H1 (cell line): ENCODE measurements around the gene STIMATE. TPM values are rescaled to one million over a fixed set of nuclear protein-coding genes. Genes with fewer than 3 reads are reported as not detected.

Source experiments
- CTCF ChIA-PET: fragments of 300-600 bp; sonication (Branson Sonifier 250); formaldehyde crosslinking; loops from one replicate; lab custom pipeline; 2021; ENCODE audit not compliant: partially characterized antibody; lab: Charles Lee
- POLR2A ChIA-PET: fragments of 300-600 bp; sonication (Branson Sonifier 250); formaldehyde crosslinking; loops from one replicate; lab custom pipeline; 2021; ENCODE audit warnings: inconsistent platforms; ENCODE audit not compliant: partially characterized antibody; lab: Charles Lee
- DNase-seq, 2 experiments: peaks; one replicate each; pipeline versions ENCODE4 v3.0.0 to v3.0.0-alpha.2; 2010 to 2022; ENCODE audit warnings: low spot score in 2 of 2, low read depth in 1 of 2, mixed read lengths in 1 of 2
- FAIRE-seq: peaks from 2 replicates; lab custom pipeline; 2011; peaks lifted over from hg19 to GRCh38; lab: Jason Lieb, UNC
- H2AFZ ChIP-seq: 2 replicates; pipeline ENCODE4 v1.8.1; 2012; ENCODE audit warnings: low read length, inconsistent platforms
- H2AK5ac ChIP-seq: 2 replicates; pipeline ENCODE4 v1.6.1; 2013; ENCODE audit warnings: low read depth, low read length
- H2BK120ac ChIP-seq: replicated peaks from 2 replicates; pipeline ENCODE3; 2013; ENCODE audit warnings: low read depth, low read length, inconsistent platforms
- H2BK12ac ChIP-seq: 2 replicates; pipeline ENCODE4 v1.6.1; 2013; ENCODE audit warnings: low read depth, low read length
- H2BK15ac ChIP-seq: 2 replicates; pipeline ENCODE4 v1.6.1; 2013; ENCODE audit warnings: low read length
- H2BK20ac ChIP-seq: 2 replicates; pipeline ENCODE4 v1.6.1; 2013; ENCODE audit warnings: low read length
- H2BK5ac ChIP-seq: 2 replicates; pipeline ENCODE4 v1.6.1; 2013; ENCODE audit warnings: low read depth, low read length
- H3K14ac ChIP-seq: 2 replicates; pipeline ENCODE4 v1.6.1; 2013; ENCODE audit warnings: inconsistent platforms; ENCODE audit not compliant: insufficient read length
- H3K18ac ChIP-seq: 2 replicates; pipeline ENCODE4 v1.6.1; 2013; ENCODE audit warnings: low read length; ENCODE audit errors: extremely low read depth
- H3K23ac ChIP-seq: 2 replicates; pipeline ENCODE4 v1.6.1; 2013; ENCODE audit warnings: inconsistent platforms; ENCODE audit not compliant: insufficient read length
- H3K23me2 ChIP-seq: 2 replicates; pipeline ENCODE4 v1.6.1; 2013; ENCODE audit warnings: low read depth, low read length
- H3K27ac ChIP-seq: 2 replicates; pipeline ENCODE4 v1.6.1; 2011; ENCODE audit warnings: low read depth, low read length, inconsistent platforms
- H3K27me3 ChIP-seq, 4 experiments: replicated peaks in 1 of 4; 1 replicate in 1 of 4; 2 replicates in 3 of 4; pipeline versions ENCODE4 v1.6.1 to v1.8.1; 2011 to 2013; ENCODE audit warnings: low read length in 3 of 4, mild to moderate bottlenecking in 3 of 4, inconsistent platforms in 2 of 4, mixed read lengths in 2 of 4, moderate library complexity in 1 of 4; ENCODE audit not compliant: control insufficient read depth in 3 of 4, insufficient read depth in 3 of 4; ENCODE audit errors: extremely low read depth in 1 of 4
- H3K36me3 ChIP-seq, 4 experiments: 2 replicates each; pipeline versions ENCODE4 v1.6.1 to v1.8.1; 2011 to 2013; ENCODE audit warnings: mild to moderate bottlenecking in 4 of 4, low read length in 3 of 4, moderate library complexity in 2 of 4, control low read depth in 1 of 4, inconsistent platforms in 1 of 4; ENCODE audit not compliant: insufficient read depth in 4 of 4, control insufficient read depth in 2 of 4
- H3K4ac ChIP-seq: replicated peaks from 2 replicates; pipeline ENCODE3; 2013; ENCODE audit warnings: low read length, low read depth, mixed read lengths, inconsistent platforms; ENCODE audit not compliant: insufficient read length
- H3K4me1 ChIP-seq, 4 experiments: replicated peaks in 1 of 4; 1 replicate in 1 of 4; 2 replicates in 3 of 4; pipeline versions ENCODE4 v1.6.1 to v1.8.1; 2011 to 2013; ENCODE audit warnings: low read length in 3 of 4, inconsistent platforms in 2 of 4, mixed read lengths in 1 of 4; ENCODE audit not compliant: insufficient read depth in 4 of 4, control insufficient read depth in 3 of 4
- H3K4me2 ChIP-seq, 2 experiments: 2 replicates each; pipeline versions ENCODE4 v1.6.1 to v1.8.1; 2011 to 2013; ENCODE audit warnings: low read depth in 2 of 2, low read length in 2 of 2, control low read depth in 1 of 2, inconsistent platforms in 1 of 2, mild to moderate bottlenecking in 1 of 2; ENCODE audit not compliant: insufficient read depth in 1 of 2
- H3K4me3 ChIP-seq, 4 experiments: fragments of 200-600, 300-600 bp in 1 of 4; sonication (generic), shearing (Covaris generic), sonication (Bioruptor Twin) in 1 of 4; 2 replicates each; pipeline versions ENCODE4 v1.5.1 to v1.8.1; 2011 to 2016; ENCODE audit warnings: low read length in 4 of 4, low read depth in 3 of 4, control low read depth in 2 of 4, inconsistent platforms in 2 of 4, mild to moderate bottlenecking in 2 of 4, mixed read lengths in 1 of 4, moderate library complexity in 1 of 4; ENCODE audit not compliant: insufficient read depth in 2 of 4; ENCODE audit errors: extremely low read depth in 1 of 4
- H3K56ac ChIP-seq: replicated peaks from 2 replicates; pipeline ENCODE3; 2013; ENCODE audit warnings: low read depth, mild to moderate bottlenecking, mixed read lengths, low read length, inconsistent platforms; ENCODE audit not compliant: insufficient read length
- H3K79me1 ChIP-seq: 2 replicates; pipeline ENCODE4 v1.6.1; 2013; ENCODE audit warnings: low read depth, low read length, control low read depth
- H3K79me2 ChIP-seq, 2 experiments: 2 replicates each; pipeline versions ENCODE4 v1.6.1 to v1.8.1; 2012 to 2013; ENCODE audit warnings: low read length in 2 of 2, mild to moderate bottlenecking in 2 of 2, inconsistent platforms in 1 of 2; ENCODE audit not compliant: insufficient read depth in 2 of 2, control insufficient read depth in 1 of 2
- H3K9ac ChIP-seq, 4 experiments: replicated peaks in 1 of 4; 1 replicate in 1 of 4; 2 replicates in 3 of 4; pipeline versions ENCODE4 v1.6.1 to v1.8.1; 2011 to 2013; ENCODE audit warnings: low read depth in 3 of 4, low read length in 3 of 4, control low read depth in 2 of 4, mild to moderate bottlenecking in 2 of 4, moderate library complexity in 2 of 4, inconsistent platforms in 1 of 4; ENCODE audit errors: extremely low read depth in 1 of 4
- H3K9me3 ChIP-seq, 2 experiments: 2 replicates each; pipeline versions ENCODE4 v1.6.1 to v1.8.1; 2012 to 2013; ENCODE audit warnings: mild to moderate bottlenecking in 2 of 2, moderate library complexity in 2 of 2, control low read depth in 1 of 2, inconsistent platforms in 1 of 2, low read depth in 1 of 2, low read length in 1 of 2, mixed read lengths in 1 of 2; ENCODE audit not compliant: insufficient read depth in 2 of 2
- H4K20me1 ChIP-seq, 2 experiments: replicated peaks in 1 of 2; 2 replicates each; pipeline versions ENCODE3 to v1.8.1; 2011 to 2013; ENCODE audit warnings: inconsistent platforms in 2 of 2, low read length in 2 of 2, mild to moderate bottlenecking in 1 of 2; ENCODE audit not compliant: insufficient read depth in 2 of 2, control insufficient read depth in 1 of 2
- H4K5ac ChIP-seq: 2 replicates; pipeline ENCODE4 v1.6.1; 2013; ENCODE audit warnings: low read length, low read depth, mixed read lengths, inconsistent platforms; ENCODE audit not compliant: insufficient read length
- H4K8ac ChIP-seq: 2 replicates; pipeline ENCODE4 v1.8.0; 2013; ENCODE audit warnings: mild to moderate bottlenecking, moderate library complexity, low read length, inconsistent platforms; ENCODE audit not compliant: insufficient read depth; ENCODE audit errors: extremely low read depth
- H4K91ac ChIP-seq: replicated peaks from 2 replicates; pipeline ENCODE3; 2013; ENCODE audit warnings: low read length, mixed read lengths, inconsistent platforms; ENCODE audit not compliant: insufficient read length
- CHD1 ChIP-seq: IDR thresholded peaks from 2 replicates; pipeline ENCODE4 v1.6.1; 2012; ENCODE audit warnings: low read depth, low read length, improper control_type of control experiment
- HDAC6 ChIP-seq: IDR thresholded peaks from one replicate; pipeline ENCODE4 v1.7.1; 2012; ENCODE audit warnings: low read depth, mild to moderate bottlenecking, inconsistent platforms, low read length, moderate library complexity
- JUND ChIP-seq: IDR thresholded peaks from 2 replicates; pipeline ENCODE4 v1.6.1; 2011; ENCODE audit warnings: mild to moderate bottlenecking, improper control_type of control experiment, low read length
- SP4 ChIP-seq: IDR thresholded peaks from 2 replicates; pipeline ENCODE4 v1.6.1; 2012; ENCODE audit warnings: low read length, inconsistent platforms
- WGBS, 2 experiments: shearing (Covaris generic) in 1 of 2; methylation state at CpG; one replicate each; pipeline versions ENCODE4 v1.1.6 to v1.1.7; 2013 to 2015; ENCODE audit warnings: low lambda C conversion rate in 2 of 2, mixed read lengths in 2 of 2, inconsistent platforms in 1 of 2, low coverage in 1 of 2, missing lambda C conversion rate in 1 of 2; ENCODE audit not compliant: insufficient replicate concordance in 2 of 2, insufficient coverage in 1 of 2, insufficient read length in 1 of 2; ENCODE audit errors: extremely low coverage in 1 of 2, missing lambda C conversion rate in 1 of 2; 5-methylcytosine and 5-hydroxymethylcytosine counted together
- polyA plus RNA-seq, 7 experiments: library from polyadenylated mRNA; depleted of rRNA in 3 of 7; stranded (reverse) in 5 of 7; unstranded in 2 of 7; fragments of >200 nt in 5 of 7; fragments of 200-250 nt in 2 of 7; gene quantifications; 1 replicate in 5 of 7; 2 replicates in 1 of 7; 4 replicates in 1 of 7; pipeline versions ENCODE4 v1.2.1 to v1.2.3, GENCODE V29; 2011 to 2013; ENCODE audit warnings: missing spikeins in 2 of 7, mixed read lengths in 2 of 7
- total RNA-seq: library from RNA; stranded (reverse); fragmentation: NEBNext Ultra II Directional; extraction: Animal tissue kit (Norgen Biotek cat#: 25700); gene quantifications from 2 replicates; pipeline ENCODE4 v1.2.1, GENCODE V29; 2021

STIMATE gene
- total and polyA plus RNA-seq, 2 of the 8 experiments (the other 6 are each of a cell fraction or from before 2014, with no cell fraction given) = 17.5 to 22.1 TPM

- no peak overlapping the region for H3K4me2 ChIP-seq
- no peak overlapping the region for H2BK120ac ChIP-seq
- POLR2A ChIA-PET = no interaction called here
- peaks cover 0 to 5% (median 2%) of the 10 kb centered on the region in 4 experiments; a peak in 3 of 8 replicates for H3K36me3 ChIP-seq
- no peak overlapping the region for H3K4me3 ChIP-seq
- H2BK12ac ChIP-seq = no peak overlapping the region
- no peak overlapping the region for H2BK5ac ChIP-seq
- H2BK15ac ChIP-seq = no peak overlapping the region
- no peak overlapping the region for H4K5ac ChIP-seq
- H3K23me2 ChIP-seq = no peaks in the 10 kb centered on the region
- no peak overlapping the region for H3K9ac ChIP-seq
- peaks cover 0 to 5% (median 0%) of the 10 kb centered on the region in 4 experiments; a peak in 3 of 7 replicates for H3K4me1 ChIP-seq
- H2AFZ ChIP-seq = no peak overlapping the region
- H3K18ac ChIP-seq = no peak overlapping the region
- H4K91ac ChIP-seq = no peak overlapping the region
- no peaks in the 10 kb centered on the region for H3K9me3 ChIP-seq
- H2BK20ac ChIP-seq = no peak overlapping the region
- WGBS, 2 experiments = 91% methylated on average over 8 of the region's 8 CpGs; no CpG with 5 or more reads in 1 of the 2 experiments
- H3K79me1 ChIP-seq = no peaks in the 10 kb centered on the region; the same call in 1 of the 2 replicates
- H3K56ac ChIP-seq = no peak overlapping the region
- CTCF ChIA-PET = interaction anchor here (0.6 to 6.5 kb wide), 11 partner anchors 7 to 272 kb away, joined by 3 to 73 read pairs (median 6); no protein-coding TSS in a partner anchor
- H2AK5ac ChIP-seq = no peak overlapping the region
- H3K27ac ChIP-seq = no peak overlapping the region
- no peak overlapping the region for H3K14ac ChIP-seq
- FAIRE-seq (no peak), DNase-seq (no peak)
- no peak overlapping the region for H3K4ac ChIP-seq
- no peaks in the 10 kb centered on the region for H3K27me3 ChIP-seq
- H4K8ac ChIP-seq = no peak overlapping the region
- H3K23ac ChIP-seq = no peak overlapping the region
- peaks cover 0 to 8% of the 10 kb centered on the region in 2 experiments for H4K20me1 ChIP-seq
- H3K79me2 ChIP-seq = no peaks in the 10 kb centered on the region
- TF ChIP-seq JUND = no peak
- TF ChIP-seq HDAC6 = no peak
- no peak for TF ChIP-seq SP4
- TF ChIP-seq CHD1 = no peak
Measured at GRCh38 chr3:52838561-52839267, 58.6 kb downstream of the STIMATE start.
